Amygdala (tissue), 56 donors: ENCODE data around the gene RABL6.
"Not testable (repeated sequence)": the region's sequence is repeated elsewhere in the genome, so short reads cannot be mapped to it uniquely, and the experiment has no call there.

Source experiments
- DNase-seq, 56 donors: peaks; one replicate each; lab custom pipeline; 2025; lab: John Stamatoyannopoulos, UW

The RABL6 gene

DNA sequence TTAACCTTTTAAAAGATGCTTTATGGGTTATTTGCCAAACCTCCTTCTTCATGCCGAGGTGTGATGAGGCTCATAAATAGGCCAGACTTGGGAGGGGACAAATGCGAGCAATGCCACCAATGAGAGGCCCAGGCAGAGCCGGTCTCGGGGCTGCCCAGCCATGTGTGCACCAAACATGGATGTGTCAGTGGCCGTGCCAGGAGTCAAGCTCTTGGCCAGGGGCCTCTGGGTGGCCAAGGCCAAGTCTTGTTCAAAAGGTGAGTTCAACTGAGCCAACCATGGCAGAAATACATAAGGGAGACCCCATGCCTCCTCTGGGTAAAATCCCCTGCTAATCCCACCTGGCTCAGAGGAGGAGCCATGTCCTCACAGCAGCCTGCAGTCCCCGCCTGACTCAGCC lies 32.6 kb upstream of the RABL6 start:
- no peak for DNase-seq

DNA sequence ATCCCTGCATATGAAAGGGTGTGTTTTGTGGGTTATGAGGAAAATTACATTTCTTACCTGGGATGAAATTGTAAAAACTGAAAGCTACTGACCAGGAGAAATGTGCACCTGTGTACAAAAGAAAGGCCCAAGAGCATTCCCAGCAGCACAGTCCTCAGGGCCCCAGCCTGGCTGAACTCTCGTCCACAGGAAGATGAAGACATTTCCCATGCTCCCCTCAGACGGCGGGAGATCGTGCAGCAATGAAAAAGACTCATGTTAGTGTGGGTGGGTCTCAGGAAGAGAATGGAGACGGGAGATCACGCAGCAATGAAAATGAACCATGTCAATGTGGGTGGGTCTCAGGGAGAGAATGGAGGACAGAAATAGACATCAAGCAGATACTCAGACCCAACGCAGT lies 30.8 kb upstream of the RABL6 start:
- DNase-seq, result no peak

DNA sequence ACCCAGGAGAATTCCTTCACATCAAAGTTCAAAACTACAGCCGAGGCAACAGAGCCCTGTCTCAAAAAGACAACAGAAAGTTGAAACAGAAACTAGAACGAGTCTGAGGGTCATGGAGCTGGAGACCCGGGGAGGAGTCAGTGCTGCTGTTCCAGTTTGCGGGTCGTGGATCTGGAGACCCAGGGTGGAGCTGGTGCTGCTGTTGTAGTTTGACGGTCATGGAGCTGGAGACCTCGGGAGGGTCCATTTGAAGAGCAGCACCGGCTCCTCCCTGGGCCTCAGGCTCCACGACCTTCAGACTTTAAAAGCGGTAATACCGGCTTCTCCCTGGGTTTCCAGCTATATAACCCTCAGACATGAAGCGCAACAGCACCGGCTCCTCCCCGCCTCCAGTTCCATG lies 30.4 kb upstream of the RABL6 start:
- DNase-seq, result no peak

DNA sequence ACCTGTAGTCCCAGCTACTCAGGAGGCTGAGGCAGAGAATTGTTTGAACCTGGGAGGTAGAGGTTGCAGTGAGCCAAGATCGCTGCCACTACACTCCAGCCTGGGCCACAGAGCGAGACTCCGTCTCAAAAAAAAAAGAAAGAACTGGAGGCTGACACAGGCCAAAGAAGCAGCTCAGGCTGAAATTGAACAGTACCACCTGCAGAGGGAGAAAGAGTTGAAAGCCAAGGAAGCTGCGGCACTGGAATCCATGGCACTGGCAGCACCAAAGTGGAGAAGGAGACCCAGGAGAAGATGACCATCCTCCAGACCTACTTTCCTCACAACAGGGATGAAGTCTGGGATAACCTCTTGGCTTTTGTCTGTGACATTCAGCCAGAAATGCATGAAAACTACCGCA lies 27.9 kb upstream of the RABL6 start:
- no peak for DNase-seq

DNA sequence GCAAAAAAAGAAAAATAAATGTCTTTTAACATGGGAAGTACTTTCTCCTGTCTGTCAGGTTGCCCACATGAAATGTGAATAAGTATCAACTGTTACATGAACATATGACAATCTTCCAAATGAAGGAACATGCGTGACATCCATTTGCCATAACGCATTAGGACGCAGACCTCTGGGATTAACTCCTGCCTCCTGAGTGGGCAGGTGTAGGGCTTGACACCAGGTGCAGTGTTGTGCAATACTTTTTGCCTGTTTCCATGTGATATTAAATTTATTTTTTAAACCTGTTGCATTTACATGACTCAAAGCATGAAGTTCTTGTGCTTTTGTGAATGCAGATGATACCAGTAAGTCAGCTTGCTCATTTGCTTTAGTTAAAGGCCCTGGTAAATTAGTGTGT lies 25.3 kb upstream of the RABL6 start:
- no peak for DNase-seq

DNA sequence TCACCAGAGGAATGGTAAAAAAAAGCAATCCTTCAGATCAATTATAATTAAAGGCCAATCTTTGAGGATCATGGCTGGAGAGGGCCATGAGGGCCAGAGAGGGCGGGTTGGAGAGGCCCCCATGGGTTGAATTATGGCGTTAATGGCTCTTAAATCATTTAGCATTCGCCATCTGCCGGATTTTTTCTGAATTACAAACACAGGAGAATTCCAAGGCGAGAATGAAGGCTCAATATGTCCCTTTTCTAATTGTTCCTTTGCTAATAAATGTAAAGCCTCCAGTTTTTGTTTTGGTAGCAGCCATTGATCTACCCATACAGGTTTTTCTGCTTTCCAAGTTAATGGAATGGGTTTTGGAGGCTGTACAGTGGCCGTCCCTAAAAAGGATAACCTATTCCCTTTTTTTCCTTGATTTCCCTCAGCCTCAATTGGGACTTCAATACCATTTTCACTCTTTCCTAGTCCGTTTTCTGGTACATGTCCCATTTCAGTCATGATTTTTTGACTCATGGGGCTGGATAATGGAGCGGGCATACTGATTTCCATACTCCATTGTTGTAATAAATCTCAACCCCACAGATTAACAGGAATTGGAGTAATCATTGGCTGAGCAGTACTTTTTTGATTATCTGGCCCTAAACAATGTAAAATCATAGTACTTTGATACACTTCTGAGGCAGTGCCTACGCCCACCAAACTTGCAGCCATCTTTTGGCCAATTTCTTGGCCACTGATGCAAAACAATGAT lies 23.3 kb upstream of the RABL6 start:
- DNase-seq, result peak in 3 of 56 donors; percentile 34 to 56 (median 40)

DNA sequence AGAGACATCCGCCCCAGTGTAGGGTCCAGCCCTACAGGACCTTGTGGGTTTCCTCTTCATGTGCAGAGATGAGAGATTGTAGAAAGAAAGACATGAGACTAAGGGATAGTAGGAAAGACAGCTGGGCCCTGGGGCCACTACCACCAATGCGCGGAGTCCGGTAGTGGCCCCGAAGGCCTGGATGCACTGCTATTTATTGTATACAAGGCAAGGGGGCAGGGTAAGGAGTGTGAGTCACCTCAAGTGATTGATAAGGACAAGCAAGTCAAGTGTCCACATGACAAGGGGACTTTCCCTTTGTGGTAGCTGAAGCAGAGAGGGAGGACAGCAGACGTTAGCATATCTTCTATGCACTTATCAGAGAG lies 22.8 kb upstream of the RABL6 start:
- DNase-seq, result no peak

DNA sequence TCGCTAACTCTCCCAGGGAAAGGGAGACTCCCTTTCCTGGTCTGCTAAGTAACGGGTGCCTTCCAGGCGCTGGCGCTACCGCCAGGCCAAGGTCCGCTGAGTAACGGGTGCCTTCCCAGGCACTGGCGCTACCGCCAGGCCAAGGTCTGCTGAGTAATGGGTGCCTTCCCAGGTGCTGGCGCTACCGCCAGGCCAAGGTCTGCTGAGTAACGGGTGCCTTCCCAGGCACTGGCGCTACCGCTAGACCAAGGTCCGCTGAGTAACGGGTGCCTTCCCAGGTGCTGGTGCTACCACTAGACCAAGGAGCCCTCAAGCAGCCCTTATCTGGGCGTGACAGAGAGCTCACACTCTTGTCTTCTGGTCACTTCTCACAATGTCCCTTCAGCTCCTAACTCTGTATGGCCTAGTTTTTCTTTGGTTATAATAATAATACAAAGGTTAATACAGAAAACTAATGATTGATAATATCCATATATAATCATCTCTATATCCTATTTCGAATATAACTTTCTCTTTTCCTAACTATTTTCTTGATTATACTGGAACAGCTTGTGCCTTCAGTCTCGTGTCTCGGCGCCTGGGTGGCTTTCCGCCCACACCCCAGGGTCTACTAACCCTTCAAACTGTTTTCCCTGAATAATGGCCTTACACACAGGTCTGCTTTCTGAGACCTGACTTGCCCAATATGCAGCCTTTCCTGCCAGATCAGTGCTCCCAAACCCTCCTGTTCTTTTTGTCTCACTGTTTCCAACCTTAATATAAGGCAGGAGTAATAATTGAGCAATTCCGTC lies 22.0 kb upstream of the RABL6 start:
- DNase-seq, result not testable (repeated sequence)

DNA sequence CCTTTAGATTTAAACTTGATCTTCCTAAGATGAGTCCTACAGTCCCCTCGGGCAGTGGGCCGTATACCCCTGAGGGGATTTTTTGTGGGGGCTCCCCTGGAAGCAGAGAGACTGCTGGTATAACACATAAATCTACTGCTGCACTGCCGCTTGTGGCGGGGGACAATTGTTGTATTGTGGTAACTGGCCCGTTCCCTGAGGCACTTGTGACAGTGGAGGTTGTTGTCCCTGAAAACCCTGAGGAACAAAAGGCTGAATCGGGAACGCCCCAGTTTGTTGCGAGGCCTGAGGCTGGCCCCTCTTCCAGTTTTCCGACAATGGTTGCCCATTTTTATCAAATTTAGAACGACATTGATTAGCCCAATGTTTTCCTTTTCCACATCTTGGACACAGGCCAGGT lies 21.3 kb upstream of the RABL6 start:
- DNase-seq, result peak in 37 of 56 donors; percentile 7 to 77 (median 51)

DNA sequence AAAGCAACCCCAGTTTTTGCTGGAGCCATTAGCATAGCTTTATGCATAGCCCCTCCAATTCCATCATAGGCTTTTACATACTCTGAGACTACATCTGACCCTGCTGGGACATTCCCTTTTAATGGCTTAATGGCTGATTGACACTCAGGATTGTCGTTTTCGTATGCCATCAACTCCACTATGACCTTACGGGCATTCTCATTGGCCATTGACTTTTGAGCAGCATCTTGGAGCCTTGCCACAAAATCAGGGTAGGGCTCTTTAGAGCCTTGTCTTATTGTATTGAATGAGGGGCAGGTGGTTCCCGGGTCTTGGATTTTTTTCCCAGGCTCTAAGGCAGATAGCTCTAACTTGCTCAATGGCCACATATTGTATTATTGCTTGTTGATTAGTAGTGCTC lies 20.8 kb upstream of the RABL6 start:
- DNase-seq, result not testable (repeated sequence)

DNA sequence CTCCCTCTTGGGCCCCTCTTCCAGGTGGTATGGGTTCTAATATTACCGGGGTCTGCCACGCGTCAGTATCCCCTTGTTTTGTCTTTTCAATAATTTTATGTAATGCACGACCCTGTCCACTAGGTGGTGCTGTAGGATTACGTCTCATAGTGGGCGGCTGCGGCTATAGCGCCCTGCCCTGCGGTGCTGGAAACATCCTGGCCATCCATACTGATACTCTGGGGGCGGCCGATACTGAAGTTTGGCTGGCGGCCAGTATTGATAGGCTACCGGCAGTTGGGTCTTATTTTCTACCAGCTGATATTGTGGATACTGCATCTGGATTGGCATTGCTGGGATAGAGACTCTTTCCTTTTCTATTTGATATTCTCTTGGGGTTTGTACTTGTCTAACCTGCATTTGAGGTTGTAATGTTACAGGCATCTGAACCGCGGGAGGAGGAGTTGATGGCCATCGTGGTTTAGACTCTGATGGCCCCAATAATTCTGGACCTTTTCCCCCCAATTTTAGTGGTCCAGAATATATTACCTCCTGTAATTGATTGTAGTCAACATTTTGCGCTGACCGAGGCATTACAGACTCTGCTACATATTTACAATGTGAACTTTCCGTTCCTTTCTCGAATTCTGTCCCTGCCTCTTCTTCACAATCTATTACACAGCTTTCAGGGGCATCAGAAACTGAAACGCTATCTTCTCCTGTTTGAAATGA lies 19.9 kb upstream of the RABL6 start:
- peak in 45 of 56 donors; percentile 20 to 76 (median 46) for DNase-seq

DNA sequence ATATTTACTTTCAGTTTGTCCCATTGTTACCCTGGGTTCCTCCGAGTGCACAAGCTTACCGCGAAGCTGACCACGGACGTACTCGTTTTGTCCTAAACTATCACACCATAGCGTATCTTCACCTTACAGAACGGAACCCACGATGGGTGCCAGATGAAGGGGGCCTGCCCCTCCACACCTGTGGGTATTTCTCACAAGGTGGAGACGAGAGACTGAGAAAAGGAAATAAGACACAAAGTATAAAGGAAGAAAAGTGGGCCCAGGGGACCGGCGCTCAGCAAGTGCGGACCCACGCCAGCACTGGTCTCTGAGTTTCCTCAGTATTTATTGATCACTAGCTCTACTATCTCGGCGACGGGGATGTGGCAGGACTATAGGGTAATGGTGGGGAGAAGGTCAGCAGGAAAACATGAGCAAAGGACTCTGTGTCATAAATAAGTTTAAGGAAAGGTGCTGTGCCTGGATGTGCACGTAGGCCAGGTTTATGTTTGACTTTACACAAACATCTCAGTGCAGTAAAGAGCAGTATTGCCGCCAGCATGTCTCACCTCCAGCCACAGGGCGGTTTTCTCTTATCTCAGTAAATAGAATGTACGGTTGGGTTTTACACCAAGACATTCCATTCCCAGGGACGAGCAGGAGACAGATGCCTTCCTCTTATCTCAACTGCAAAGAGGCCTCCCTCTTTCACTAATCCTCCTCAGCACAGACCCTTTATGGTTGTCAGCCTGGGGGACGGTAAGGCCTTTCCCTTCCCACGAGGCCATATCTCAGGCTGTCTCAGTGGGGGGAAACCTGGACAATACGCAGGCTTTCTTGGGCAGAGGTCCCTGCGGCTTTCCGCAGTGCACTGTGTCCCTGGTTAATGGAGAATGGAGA lies 18.9 kb upstream of the RABL6 start:
- DNase-seq, result not testable (repeated sequence)

DNA sequence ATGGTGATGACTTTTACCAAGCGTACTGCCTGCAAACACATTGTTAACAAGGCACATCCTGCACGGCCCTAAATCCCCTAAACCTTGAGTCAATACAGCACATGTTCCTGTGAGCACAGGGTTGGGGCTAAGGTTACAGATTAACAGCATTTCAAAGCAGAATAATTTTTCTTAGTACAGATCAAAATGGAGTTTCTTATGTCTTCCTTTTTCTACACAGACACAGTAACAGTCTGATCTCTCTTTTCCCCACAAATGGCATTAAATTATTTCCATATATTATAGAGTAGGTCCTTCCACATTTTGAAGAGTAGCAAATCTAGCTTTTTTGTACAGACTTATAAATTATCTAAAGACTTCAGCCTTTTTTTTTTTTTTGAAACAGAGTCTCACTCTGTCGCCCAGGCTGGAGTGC lies 18.2 kb upstream of the RABL6 start:
- DNase-seq, result no peak

DNA sequence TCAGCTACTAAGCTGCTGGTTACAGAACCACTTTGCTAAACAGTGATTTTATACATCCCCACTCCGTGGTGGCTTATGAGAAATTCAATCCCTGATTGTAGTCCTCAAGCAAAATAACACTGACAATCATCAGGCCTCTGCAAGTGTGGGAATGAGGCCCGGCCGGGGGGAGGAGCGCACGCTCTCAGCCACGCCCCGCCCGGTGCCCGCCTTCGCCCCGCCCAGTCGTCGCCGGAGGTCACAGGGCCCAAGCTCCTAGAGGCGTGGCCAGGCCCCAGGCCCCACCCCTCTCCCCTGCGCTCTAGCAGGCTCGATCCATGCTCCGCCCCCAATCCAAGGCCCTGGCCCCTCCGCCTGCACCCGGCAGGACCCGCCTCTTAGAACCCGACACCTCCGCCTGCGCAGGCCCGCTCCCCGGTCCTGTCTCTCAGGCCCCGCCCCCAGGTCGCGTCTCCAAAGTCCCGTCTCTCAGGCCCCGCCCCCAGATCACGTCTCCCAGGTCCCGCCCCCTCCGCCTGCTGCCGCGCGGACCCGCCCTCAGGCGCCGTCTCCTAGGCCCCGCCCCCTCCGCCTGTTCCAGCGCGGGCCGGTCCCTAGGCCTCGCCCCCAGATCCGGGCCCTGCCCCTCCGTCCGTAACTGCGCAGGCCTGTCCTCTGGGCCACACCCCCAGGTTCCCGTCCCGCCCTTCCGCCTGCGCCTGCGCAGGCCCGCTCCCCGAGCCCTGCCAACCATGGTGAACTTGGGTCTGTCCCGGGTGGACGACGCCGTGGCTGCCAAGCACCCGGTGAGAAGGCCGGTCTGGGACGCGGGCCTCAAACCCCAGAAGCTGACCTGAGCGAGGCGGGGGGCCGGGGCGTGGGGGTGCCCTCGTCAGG lies 16.9 kb upstream of the RABL6 start, which contains the start of gene TMEM141:
TMEM141 (plus strand) TSS at position 705 of the 876 bp plus-strand sequence; CDS start at position 732, 27 bp downstream.
- peak; percentile 93 to 100 (median 100) for DNase-seq

DNA sequence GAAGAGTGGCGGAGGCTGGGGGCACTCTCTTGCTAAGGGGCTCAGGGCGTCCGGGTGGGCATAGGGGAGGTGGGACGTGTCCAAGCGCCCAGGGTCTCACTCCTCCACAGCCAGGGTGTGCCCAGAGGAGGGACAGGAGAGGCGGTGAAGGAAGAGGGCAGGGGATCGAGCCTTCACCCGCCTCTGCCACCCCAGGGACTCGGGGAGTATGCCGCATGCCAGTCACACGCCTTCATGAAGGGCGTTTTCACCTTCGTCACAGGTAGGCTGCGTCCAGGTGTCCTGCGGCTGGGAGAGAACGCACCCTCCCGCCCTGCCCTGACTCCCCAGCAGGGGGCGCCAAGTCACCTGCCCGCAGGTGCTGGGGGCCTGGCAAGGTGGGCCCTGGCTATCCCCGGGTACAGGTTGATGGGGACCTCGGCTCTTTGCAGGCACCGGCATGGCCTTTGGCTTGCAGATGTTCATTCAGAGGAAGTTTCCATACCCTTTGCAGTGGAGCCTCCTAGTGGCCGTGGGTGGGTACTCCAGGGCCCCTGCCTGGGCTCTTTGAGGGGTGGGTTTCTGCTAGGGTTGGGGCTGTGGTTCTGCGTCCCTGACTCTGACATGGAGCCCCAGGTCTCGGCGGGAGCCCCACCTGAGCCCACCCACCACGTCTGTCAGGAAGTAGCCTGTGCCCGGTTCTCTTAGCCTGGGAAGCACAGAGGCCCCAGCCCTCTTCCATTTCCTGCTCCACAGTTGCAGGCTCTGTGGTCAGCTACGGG lies 16.1 kb upstream of the RABL6 start:
- peak in 12 of 56 donors; percentile 33 to 68 (median 47) for DNase-seq

DNA sequence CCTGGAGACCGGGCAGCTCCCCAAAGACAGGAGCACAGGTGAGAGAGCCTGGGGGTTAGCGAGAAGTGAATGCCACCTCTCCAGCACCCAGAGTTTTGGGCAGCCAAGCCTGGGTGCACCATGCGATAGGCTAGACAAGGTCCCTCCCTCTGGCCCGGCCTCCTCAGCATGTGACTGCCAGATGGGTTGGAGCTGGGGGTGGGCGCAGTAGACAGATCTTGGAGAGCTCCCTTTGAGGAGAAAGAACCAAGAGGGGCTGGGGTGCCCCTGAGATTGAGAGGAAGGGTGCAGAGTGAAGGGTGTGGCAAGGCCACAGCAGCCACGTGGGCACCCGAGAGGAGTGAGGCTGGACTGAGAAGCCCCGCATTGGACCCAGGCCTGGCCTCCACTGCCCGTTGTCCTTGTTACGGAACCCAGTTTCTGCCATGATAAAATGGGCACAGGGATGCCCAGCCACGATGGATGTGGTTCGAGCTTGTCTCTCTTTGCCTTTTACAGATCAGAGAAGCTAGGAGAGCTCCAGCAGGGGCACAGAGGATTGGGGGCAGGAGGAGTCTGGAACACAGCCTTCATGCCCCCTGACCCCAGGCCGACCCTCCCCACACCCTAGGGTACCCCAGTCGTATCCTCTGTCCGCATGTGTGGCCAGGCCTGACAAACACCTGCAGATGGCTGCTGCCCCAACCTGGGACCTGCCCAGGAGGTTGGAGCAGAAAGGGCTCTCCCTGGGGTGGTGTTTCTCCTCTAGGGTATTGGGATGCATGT lies 15.2 kb upstream of the RABL6 start:
- no peak for DNase-seq

DNA sequence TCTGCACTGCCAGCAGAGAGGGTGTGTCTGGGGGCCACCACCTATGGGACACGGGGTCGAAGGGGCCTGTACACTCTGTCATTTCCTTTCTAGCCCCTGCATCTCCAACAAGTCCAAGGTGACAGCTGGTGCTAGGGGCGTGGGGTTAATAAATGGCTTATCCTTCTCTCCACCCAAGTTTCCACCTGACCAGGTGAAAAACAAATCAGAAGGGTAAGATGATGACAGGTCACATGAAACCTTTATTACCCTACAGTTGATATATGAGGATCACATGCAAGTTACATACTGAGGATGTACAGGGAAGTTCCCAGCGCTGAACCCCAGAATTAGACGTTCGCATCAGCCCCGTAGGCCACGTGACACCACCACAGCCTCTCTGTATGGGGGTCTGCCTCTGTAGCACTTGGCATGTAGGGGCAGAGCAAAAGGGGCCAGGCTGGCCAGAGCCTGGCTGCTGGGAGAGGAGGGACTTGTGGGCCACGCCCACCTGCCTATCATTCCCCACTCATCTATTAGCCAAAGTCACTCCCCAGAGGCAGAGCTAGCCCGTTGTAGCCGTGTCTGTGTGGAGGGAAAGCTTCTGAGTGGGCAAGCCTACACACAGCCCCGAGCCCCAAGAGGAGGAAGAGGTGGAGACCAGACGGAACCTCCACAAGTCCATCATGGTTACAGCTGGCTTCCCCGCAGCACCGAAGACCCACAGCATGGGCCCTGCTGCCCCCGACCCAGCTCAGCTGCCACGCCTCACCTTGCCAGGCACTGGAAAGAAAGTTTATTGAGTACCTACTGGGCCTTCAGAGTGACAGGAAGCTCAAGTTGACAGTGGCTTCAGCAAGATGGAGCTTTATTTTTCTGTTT lies 14.4 kb upstream of the RABL6 start:
- DNase-seq, result no peak
